Heart right ventricle (tissue), 16 donors: ENCODE measurements around the gene CMKLR1. TPM values are rescaled to one million over a fixed set of nuclear protein-coding genes. Genes with fewer than 3 reads are reported as not detected.

Source experiments
- ATAC-seq, 8 donors: fragments of 200-7000 bp; cut with Tn5 transposase; one replicate each; pipeline ENCODE4 v1.9.1; 2020; ENCODE audit warnings: mild to moderate bottlenecking in 8 of 8, moderate library complexity in 8 of 8, moderate number of reproducible peaks in 1 of 8
- DNase-seq, 2 donors: peaks; one replicate each; pipeline ENCODE4 v3.0.0-alpha.2; 2020
- H3K27ac ChIP-seq, 10 donors: fragments of 200-600 bp; sonication (generic) in 2 of 10; one replicate each; pipeline versions ENCODE4 v1.5.0 to v1.8.0; 2020 to 2022; ENCODE audit warnings: mild to moderate bottlenecking in 3 of 10
- H3K27me3 ChIP-seq, 7 donors: fragments of 200-600 bp; one replicate each; pipeline ENCODE4 v1.8.0; 2021 to 2022; ENCODE audit warnings: mild to moderate bottlenecking in 2 of 7
- H3K36me3 ChIP-seq, 9 donors: fragments of 200-600 bp; sonication (generic) in 1 of 9; one replicate each; pipeline versions ENCODE4 v1.5.0 to v1.8.0; 2020 to 2022; ENCODE audit warnings: mild to moderate bottlenecking in 2 of 9
- H3K4me1 ChIP-seq, 9 donors: fragments of 200-600 bp; sonication (generic) in 1 of 9; one replicate each; pipeline versions ENCODE4 v1.5.0 to v1.8.0; 2020 to 2022; ENCODE audit warnings: mild to moderate bottlenecking in 4 of 9
- H3K4me3 ChIP-seq, 10 donors: fragments of 200-600 bp; sonication (generic) in 2 of 10; one replicate each; pipeline versions ENCODE4 v1.5.0 to v1.8.0; 2020 to 2022; ENCODE audit warnings: mild to moderate bottlenecking in 7 of 10, moderate library complexity in 2 of 10
- H3K9me3 ChIP-seq, 11 donors: fragments of 200-600 bp in 10 of 11; sonication (generic) in 2 of 11; one replicate each; pipeline versions ENCODE4 v1.5.0 to v1.8.0; 2013 to 2022; ENCODE audit warnings: mild to moderate bottlenecking in 2 of 11, control low read depth in 1 of 11, moderate library complexity in 1 of 11
- CTCF ChIP-seq, 9 donors: fragments of 200-600 bp; sonication (generic) in 2 of 9; IDR thresholded peaks; one replicate each; pipeline versions ENCODE4 v1.5.0 to v1.8.0; 2021 to 2022; ENCODE audit warnings: antibody characterized with exemption in 9 of 9, mild to moderate bottlenecking in 5 of 9, moderate library complexity in 1 of 9
- WGBS, 2 donors: extraction: QIAGEN DNeasy Blood & Tissue Kit; methylation state at CpG; one replicate each; pipeline ENCODE4 v1.1.7; 2013; ENCODE audit warnings: inconsistent platforms in 1 of 2; 5-methylcytosine and 5-hydroxymethylcytosine counted together
- intact Hi-C, 10 donors: fragments of 100-400 bp; cut with DNase I; formaldehyde crosslinking; loops; one replicate each; pipeline versions ENCODE4 v1.11.1 to v1.14.2; 2022
- polyA plus RNA-seq, 2 donors: library from polyadenylated mRNA; stranded (reverse); fragments of 200-250 nt; gene quantifications; one replicate each; pipeline ENCODE4 v1.2.3, GENCODE V29; 2013
- total RNA-seq, 10 donors: library from RNA; stranded (reverse); fragmentation: NEBNext Ultra II Directional in 3 of 10; extraction: Animal tissue kit (Norgen Biotek cat#: 25700) in 3 of 10; gene quantifications; one replicate each; pipeline versions ENCODE4 v1.2.1 to v1.2.4, GENCODE V29; 2021 to 2023
- donor health status: Arrhythmogenic right ventricular cardiomyopathy.
- donor health status: ischemic (EF 13 %, LVEDD 7.1; RV severe dilation, severe dysfunction).
- donor health status: healthy with polysubstance abuse.
- donor health status: DM: no; HTN: yes; CAD: no.
- donor health status: DM: no; HTN: no; CAD: no.
- donor health status: ischemic (EF 25% LVEDD 6.9; RV normal size, moderate dysfunction).
- donor health status: ischemic (EF 25% LVEDD 5.7; RV mildly dilated, moderate dysfunction).
- donor health status: healthy.
- donor health status: DM: yes; HTN: yes; CAD: no.
- donor health status: Ischemic cardiomyopathy.
- donor health status: ischemic (EF 35%, LVEDD 5.7; RV mildly dilated, moderate dysfunction).
- donor health status: nonischemic (EF 11% LVEDD 7.7; RV severe dilation, severe dysfunction).
- donor health status: DM: yes; HTN: yes; CAD: no.
- donor health status: PGD.
- donor health status: ischemic (EF 29% LVEDD 5.4; RV normal size, mild dysfunction).
- donor health status: nonischemic (EF 23%, LVEDD 6.1; RV moderate dilation, normal function).

Gene CMKLR1
- total and polyA plus RNA-seq, 12 donors, result 2.2 to 24.0 (median 5.1) TPM

GRCh38 chr12:108273217-108273616 lies 65.9 kb downstream of the CMKLR1 start:
- Histone ChIP-seq H3K36me3 (no peaks in the 10 kb centered on the region), H3K9me3 (peaks cover 0 to 4% (median 0%) of the 10 kb centered on the region in 11 donors), H3K27ac (no peak overlapping the region), H3K4me3 (no peak overlapping the region), H3K4me1 (peaks cover 0 to 15% (median 0%) of the 10 kb centered on the region in 9 donors), H3K27me3 (peaks cover 0 to 7% (median 0%) of the 10 kb centered on the region in 7 donors)
- no peak for TF ChIP-seq CTCF (IDR thresholded peaks at IDR 0.05)
- ATAC-seq (no peak), DNase-seq (no peak)
- 24 to 27% methylated on average over 2 of the region's 2 CpGs for WGBS, 2 donors
- intact Hi-C loops, result no loop called here

GRCh38 chr12:108271951-108272872 lies 66.9 kb downstream of the CMKLR1 start:
- H3K9me3 ChIP-seq, result peaks cover 0 to 4% (median 0%) of the 10 kb centered on the region in 11 donors
- intact Hi-C loops, result no loop called here
- peaks cover 0 to 15% (median 0%) of the 10 kb centered on the region in 9 donors for H3K4me1 ChIP-seq
- peaks cover 0 to 7% (median 0%) of the 10 kb centered on the region in 7 donors for H3K27me3 ChIP-seq
- H3K36me3 ChIP-seq, result no peaks in the 10 kb centered on the region
- ATAC-seq (no peak), DNase-seq (no peak)
- TF ChIP-seq CTCF (IDR thresholded peaks at IDR 0.05), result no peak
- 55 to 56% methylated on average over 6 of the region's 6 CpGs for WGBS, 2 donors
- no peak overlapping the region for H3K27ac ChIP-seq
- no peak overlapping the region for H3K4me3 ChIP-seq

GRCh38 chr12:108270849-108271143 lies 68.3 kb downstream of the CMKLR1 start:
- Histone ChIP-seq H3K4me3 (no peak overlapping the region), H3K9me3 (peaks cover 0 to 4% (median 0%) of the 10 kb centered on the region in 11 donors), H3K27me3 (peaks cover 0 to 7% (median 0%) of the 10 kb centered on the region in 7 donors), H3K36me3 (no peaks in the 10 kb centered on the region), H3K4me1 (peaks cover 0 to 15% (median 0%) of the 10 kb centered on the region in 9 donors), H3K27ac (no peak overlapping the region)
- intact Hi-C loops, result no loop called here
- DNase-seq, result no peak
- ATAC-seq, result no peak
- no peak for TF ChIP-seq CTCF (IDR thresholded peaks at IDR 0.05)
- WGBS, 2 donors, result 37 to 60% methylated on average over 2 of the region's 2 CpGs

- Histone ChIP-seq H3K4me3 (no peak overlapping the region), H3K36me3 (no peaks in the 10 kb centered on the region), H3K27me3 (peaks cover 0 to 7% (median 0%) of the 10 kb centered on the region in 7 donors), H3K4me1 (peaks cover 0 to 15% (median 0%) of the 10 kb centered on the region in 9 donors), H3K27ac (no peak overlapping the region), H3K9me3 (peaks cover 0 to 4% (median 0%) of the 10 kb centered on the region in 11 donors)
- no peak for DNase-seq
- intact Hi-C loops, result no loop called here
- no peak for TF ChIP-seq CTCF (IDR thresholded peaks at IDR 0.05)
- WGBS, 2 donors, result 57 to 59% methylated on average over 2 of the region's 2 CpGs
- peak in 2 of 8 donors; percentile 54 to 67 for ATAC-seq
These were observed 68.9 kb downstream of the CMKLR1 start for GRCh38 chr12:108270035-108270848.
